Measurements from ENCODE around the gene FOXB2. TPM values are rescaled to one million over a fixed set of nuclear protein-coding genes. Genes with fewer than 3 reads are reported as not detected.
"Not testable (repeated sequence)": the region's sequence is repeated elsewhere in the genome, so short reads cannot be mapped to it uniquely, and the experiment has no call there.

FOXB2 gene
- total RNA-seq, 2 donors from 2014 or later, result not detected

DNA sequence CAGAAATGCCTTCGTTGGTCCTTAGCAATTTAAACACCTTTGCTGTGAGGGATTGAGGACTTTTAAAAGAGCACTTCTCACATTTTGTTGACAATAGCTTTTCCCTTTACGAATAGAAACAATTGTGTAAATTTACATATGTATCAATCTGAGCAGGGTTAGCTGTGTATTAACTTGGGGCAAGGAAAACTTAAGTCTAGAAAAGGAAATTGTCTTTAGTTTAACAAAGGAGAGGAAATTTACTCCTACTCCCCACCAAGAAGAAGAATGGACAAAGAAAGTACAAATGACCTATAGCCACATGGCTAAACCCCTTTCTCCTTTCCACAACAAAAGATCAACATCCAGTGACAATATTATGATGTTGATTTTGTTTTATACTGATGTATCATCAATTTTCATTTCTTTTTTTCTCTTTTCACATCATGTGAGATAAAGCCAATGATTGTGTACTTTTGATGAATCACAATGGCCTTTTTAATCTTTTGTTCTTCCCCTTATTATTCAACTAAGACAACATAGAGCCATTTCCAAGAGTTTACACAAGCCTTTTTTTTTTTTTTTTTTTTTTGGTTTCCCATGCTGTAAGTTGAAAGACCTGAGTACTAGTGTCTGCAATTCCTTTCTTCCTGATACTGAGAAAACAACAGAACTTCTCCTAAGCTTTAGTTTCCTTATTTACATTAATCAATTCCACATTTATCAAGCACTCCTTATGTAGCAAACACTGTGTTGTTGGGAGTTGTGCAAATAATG lies 19.0 kb downstream of the FOXB2 start:
- no peak for DNase-seq (ENCODE audit: low spot score)
- intact Hi-C loops (cut with DNase I), result no loop called here

DNA sequence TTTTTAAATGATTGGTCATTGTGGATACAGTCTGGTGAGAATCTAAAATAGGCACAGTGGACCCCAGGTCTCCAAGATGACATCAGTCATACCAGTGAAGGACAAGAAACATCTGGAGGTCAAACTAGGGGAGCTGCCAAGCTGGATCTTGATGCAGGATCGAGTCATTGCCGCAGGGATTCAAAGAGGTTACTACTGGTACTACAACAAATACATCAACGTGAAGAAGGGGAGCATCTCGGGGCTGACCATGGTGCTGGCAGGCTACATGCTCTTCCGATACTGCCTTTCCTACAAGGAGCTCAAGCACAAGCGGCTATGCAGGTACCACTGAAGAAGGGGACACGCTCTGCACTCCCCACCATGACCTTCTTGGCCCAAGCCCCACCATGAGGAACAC lies 20.9 kb downstream of the FOXB2 start:
- intact Hi-C loops (cut with DNase I), result no loop called here
- no peak for DNase-seq (ENCODE audit: low spot score)

DNA sequence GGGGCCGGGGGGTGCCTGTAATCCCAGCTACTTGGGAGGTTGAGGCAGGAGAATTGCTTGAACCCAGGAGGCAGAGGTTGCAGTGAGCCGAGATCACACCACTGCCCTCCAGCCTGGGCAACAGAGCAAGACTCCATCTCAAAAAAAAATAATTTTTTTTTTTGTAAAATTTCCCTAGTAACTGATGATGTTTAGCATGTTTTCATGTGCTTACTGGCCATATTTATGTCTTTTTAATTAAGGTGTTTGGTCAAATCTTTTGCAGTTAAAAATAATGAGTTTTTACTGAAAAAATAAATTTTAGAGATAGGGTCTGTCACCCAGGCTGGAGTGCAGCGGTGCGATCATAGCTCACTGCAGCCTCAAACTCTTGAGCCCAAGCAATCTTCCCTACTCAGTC lies 24.3 kb downstream of the FOXB2 start:
- DNase-seq (ENCODE audit: low spot score); intact Hi-C loops (cut with DNase I): not testable (repeated sequence)

DNA sequence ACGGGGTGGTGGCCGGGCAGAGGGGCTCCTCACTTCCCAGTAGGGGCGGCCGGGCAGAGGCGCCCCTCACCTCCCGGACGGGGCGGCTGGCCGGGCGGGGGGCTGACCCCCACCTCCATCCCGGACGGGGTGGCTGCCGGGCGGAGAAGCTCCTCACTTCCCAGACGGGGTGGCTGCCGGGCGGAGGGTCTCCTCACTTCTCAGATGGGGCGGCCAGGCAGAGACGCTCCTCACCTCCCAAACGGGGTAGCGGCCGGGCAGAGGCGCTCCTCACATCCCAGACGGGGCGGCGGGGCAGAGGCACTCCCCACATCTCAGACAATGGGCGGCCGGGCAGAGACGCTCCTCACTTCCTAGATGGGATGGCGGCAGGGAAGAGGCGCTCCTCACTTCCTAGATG lies 41.2 kb downstream of the FOXB2 start:
- DNase-seq (ENCODE audit: low spot score); intact Hi-C loops (cut with DNase I): not testable (repeated sequence)

DNA sequence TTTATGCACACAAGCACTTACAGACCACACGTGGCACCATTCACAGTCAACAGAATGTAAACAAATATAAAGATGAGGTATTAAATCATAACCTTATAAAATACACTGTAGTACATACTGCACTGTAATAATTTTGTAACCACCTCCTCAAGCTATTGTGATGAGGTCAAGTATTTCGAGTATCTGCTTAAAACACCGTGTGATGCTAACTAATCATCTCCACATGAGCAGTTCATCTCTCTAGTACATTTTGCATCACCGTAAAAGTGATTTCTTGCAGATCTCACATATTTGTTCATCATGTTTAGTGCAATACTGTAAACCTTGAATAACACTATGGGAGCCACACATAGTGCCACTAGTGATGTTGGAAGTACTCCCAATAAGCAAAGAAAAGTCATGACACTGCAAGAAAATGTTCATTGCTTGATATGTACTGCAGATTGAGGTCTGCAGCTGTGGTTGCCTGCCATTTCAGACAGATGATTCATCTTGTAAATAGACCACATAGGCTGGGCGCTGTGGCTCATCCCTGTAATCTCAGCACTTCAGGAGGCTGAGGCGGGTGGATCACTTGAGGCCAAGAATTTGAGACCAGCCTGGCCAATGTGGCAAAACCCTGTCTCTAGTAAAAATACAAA lies 44.3 kb downstream of the FOXB2 start:
- no peak for DNase-seq (ENCODE audit: low spot score)
- intact Hi-C loops (cut with DNase I), result no loop called here

DNA sequence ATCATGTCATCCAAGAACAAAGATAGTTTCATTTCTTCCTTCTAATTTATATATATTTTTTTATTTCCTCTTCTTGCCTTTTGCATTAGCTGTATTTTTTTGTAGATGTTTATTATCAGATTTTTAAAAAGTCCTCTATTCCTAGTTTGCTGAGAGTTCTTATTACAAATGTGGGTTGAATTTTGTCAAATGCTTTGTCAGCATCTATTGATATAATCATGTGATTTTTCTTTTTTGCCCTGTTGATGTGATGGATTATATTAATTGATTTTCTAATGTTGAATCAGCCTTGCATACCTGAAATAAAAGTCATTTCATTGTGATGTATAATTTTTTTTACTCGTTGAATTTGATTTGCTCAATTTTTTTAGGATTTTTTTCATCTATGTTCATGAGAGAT lies 46.9 kb downstream of the FOXB2 start:
- intact Hi-C loops (cut with DNase I), result no loop called here
- DNase-seq (ENCODE audit: low spot score), result no peak

Other genes with a start within 250 kb of the FOXB2 start
- gene PRUNE2, start 113.5 kb upstream of the FOXB2 start, total RNA-seq, result 100 to 1,000 TPM; 357 to 477 TPM
- gene VPS13A, start 157.9 kb downstream of the FOXB2 start, total RNA-seq, result 10 to 100 TPM; 38.6 to 53.4 TPM

Measured in posterior vena cava (tissue), 2 donors.